Adrenal gland (tissue), 12 donors: ENCODE data around the gene IL4R. TPM values are rescaled to one million over a fixed set of nuclear protein-coding genes. Genes with fewer than 3 reads are reported as not detected.
"Not testable (repeated sequence)": the region's sequence is repeated elsewhere in the genome, so short reads cannot be mapped to it uniquely, and the experiment has no call there.

Source experiments
- DNase-seq, 7 donors: peaks; one replicate each; pipeline ENCODE4 v3.0.0-alpha.2; 2019 to 2020
- H3K27ac ChIP-seq, 5 donors: fragments of 200-600 bp; sonication (generic) in 4 of 5; 1 replicate in 3 of 5; 2 replicates in 2 of 5; pipeline versions ENCODE4 v1.5.1 to v1.8.0; 2016 to 2020; ENCODE audit warnings: mild to moderate bottlenecking in 1 of 5
- H3K27me3 ChIP-seq: fragments of 200-600 bp; 2 replicates; pipeline ENCODE4 v1.8.0; 2021
- H3K36me3 ChIP-seq, 2 donors: fragments of 200-600 bp; replicated peaks in 1 of 2; 1 replicate in 1 of 2; 2 replicates in 1 of 2; pipeline versions ENCODE4 v1.5.1 to v1.8.0; 2018 to 2022
- H3K4me1 ChIP-seq, 2 donors: fragments of 200-600 bp; replicated peaks in 1 of 2; 1 replicate in 1 of 2; 2 replicates in 1 of 2; pipeline versions ENCODE4 v1.5.1 to v1.8.0; 2018 to 2021
- H3K4me3 ChIP-seq, 4 donors: fragments of 200-600 bp; sonication (generic) in 3 of 4; one replicate each; pipeline ENCODE4 v1.5.1; 2016 to 2018
- H3K9me3 ChIP-seq, 3 donors: fragments of 200-600 bp; sonication (generic) in 1 of 3; replicated peaks in 1 of 3; 1 replicate in 2 of 3; 2 replicates in 1 of 3; pipeline versions ENCODE4 v1.5.1 to v1.8.0; 2016 to 2021
- POLR2A ChIP-seq, 2 donors: fragments of 450-650 bp; IDR thresholded peaks; one replicate each; pipeline ENCODE4 v1.6.1; 2017; ENCODE audit warnings: antibody characterized with exemption in 2 of 2, mild to moderate bottlenecking in 2 of 2, moderate library complexity in 1 of 2
- WGBS, 4 donors: extraction: QIAGEN DNeasy Blood & Tissue Kit in 2 of 4; methylation state at CpG; one replicate each; pipeline versions ENCODE4 v1.1.5 to v1.1.7; 2013 to 2017; 5-methylcytosine and 5-hydroxymethylcytosine counted together
- intact Hi-C, 2 donors: fragments of 100-400 bp; cut with DNase I; formaldehyde crosslinking; loops; one replicate each; pipeline versions ENCODE4 v1.14.1 to v1.15.0; 2022 to 2023
- polyA plus RNA-seq, 3 donors: library from polyadenylated mRNA; stranded (reverse); fragments of 200-250 nt in 2 of 3; fragments of 350-450 nt in 1 of 3; fragmentation: Illumina TruSeq in 1 of 3; extraction: RNeasy Lipid Tissue Mini Kit (QIAGEN cat#74804) in 1 of 3; gene quantifications; one replicate each; pipeline ENCODE4 v1.2.3, GENCODE V29; 2013 to 2014
- total RNA-seq, 9 donors: library from RNA; depleted of rRNA in 4 of 9; stranded (reverse); fragments of >200 nt in 4 of 9; fragments of 120-200 nt in 1 of 9; fragmentation: NEBNext Ultra II Directional in 1 of 9; extraction: Animal tissue kit (Norgen Biotek cat#: 25700) in 1 of 9; gene quantifications; one replicate each; pipeline versions ENCODE4 v1.1.0 to v1.2.4, GENCODE V29; 2013 to 2023
- TF ChIP-seq, protein P1 (sequence below), 6 experiments: fragments of 450-650 bp in 4 of 6; fragments of 200-600 bp in 2 of 6; sonication (generic) in 1 of 6; IDR thresholded peaks; 1 replicate in 5 of 6; 2 replicates in 1 of 6; pipeline versions ENCODE4 v1.5.1 to v1.8.0; 2016 to 2021; ENCODE audit warnings: antibody characterized with exemption in 6 of 6, mild to moderate bottlenecking in 2 of 6, moderate library complexity in 1 of 6
- donor health status: healthy with polysubstance abuse.
- donor health status: Bipolar disorder and iron deficiency.
- donor health status: DM: yes; HTN: yes; CAD: no.
- donor health status: DM: no; HTN: no; CAD: no.
- donor health status: DM: no; HTN: no; CAD: no.
- donor health status: DM: yes; HTN: yes; CAD: no.

Gene IL4R
- total and polyA plus RNA-seq, 12 donors, result 3.1 to 142 (median 50.0) TPM

DNA sequence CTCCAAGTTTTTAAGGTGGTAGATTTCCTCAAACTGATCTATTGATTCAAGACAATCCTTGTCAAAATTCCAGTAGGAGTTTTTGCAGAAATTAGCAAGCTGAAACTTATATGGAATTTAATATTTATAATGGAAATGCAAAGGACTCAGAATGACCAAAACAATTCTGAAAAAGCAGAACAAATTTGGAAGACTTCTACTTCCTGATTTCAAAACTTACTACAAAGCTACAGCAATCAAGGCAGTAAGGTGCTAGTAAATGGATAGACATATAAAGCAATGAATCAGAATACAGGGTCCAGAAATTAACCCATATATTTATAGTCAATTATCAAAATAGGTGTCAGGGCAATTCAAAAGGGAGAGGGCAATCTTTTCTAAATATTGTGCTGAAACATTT lies 76.4 kb downstream of the IL4R start:
- Histone ChIP-seq H3K27me3 (no peaks in the 10 kb centered on the region), H3K9me3 (no peaks in the 10 kb centered on the region), H3K4me1 (no peaks in the 10 kb centered on the region), H3K4me3 (no peak overlapping the region), H3K27ac (no peak overlapping the region), H3K36me3 (no peaks in the 10 kb centered on the region)
- intact Hi-C loops, result no loop called here
- no peak for TF ChIP-seq POLR2A (IDR thresholded peaks at IDR 0.05)
- TF ChIP-seq, protein P1, sequence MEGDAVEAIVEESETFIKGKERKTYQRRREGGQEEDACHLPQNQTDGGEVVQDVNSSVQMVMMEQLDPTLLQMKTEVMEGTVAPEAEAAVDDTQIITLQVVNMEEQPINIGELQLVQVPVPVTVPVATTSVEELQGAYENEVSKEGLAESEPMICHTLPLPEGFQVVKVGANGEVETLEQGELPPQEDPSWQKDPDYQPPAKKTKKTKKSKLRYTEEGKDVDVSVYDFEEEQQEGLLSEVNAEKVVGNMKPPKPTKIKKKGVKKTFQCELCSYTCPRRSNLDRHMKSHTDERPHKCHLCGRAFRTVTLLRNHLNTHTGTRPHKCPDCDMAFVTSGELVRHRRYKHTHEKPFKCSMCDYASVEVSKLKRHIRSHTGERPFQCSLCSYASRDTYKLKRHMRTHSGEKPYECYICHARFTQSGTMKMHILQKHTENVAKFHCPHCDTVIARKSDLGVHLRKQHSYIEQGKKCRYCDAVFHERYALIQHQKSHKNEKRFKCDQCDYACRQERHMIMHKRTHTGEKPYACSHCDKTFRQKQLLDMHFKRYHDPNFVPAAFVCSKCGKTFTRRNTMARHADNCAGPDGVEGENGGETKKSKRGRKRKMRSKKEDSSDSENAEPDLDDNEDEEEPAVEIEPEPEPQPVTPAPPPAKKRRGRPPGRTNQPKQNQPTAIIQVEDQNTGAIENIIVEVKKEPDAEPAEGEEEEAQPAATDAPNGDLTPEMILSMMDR (IDR thresholded peaks at IDR 0.05), result no peak
- no peak for DNase-seq

DNA sequence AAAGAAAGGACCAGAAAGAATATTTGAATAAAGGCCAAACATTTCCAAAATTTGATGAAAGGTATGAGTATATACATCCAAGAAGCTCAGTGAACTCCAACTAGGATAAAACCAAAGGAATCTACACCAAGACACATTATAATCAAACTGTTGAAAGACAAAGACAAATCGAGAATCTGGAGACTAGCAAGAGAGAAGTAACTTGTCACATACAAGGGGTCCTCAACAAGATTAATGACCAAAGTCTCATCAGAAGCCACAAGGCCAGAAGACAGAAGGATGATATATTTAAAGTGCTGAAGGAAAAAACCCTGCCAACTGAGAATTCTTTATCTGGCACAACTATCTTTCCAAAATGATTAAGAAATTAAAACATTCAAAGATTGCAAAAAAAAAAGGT lies 78.9 kb downstream of the IL4R start:
- WGBS, 4 donors, result 59 to 82% (median 66%) methylated on average over 1 of the region's 1 CpG
- DNase-seq, result no peak

DNA sequence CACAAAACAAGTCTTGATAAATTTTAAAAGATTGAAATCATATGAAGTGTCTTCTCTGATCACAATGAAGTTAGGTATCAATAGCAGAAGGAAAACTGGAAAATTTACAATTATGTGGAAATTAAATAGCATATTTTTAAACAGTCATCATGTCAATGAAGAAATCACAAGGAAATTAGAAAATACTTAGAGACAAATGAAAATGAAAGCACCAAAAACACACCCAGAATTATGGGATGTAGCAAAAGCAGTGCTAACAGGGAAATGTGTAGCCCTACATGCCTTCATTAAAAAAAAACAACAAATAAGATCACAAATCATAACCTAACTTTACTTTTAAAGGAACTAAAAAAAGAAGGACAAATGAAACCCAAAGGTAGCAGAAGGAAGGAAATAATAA lies 80.7 kb downstream of the IL4R start:
- TF ChIP-seq, protein P1 (IDR thresholded peaks at IDR 0.05), result no peak
- TF ChIP-seq POLR2A (IDR thresholded peaks at IDR 0.05), result no peak
- intact Hi-C loops, result no loop called here
- Histone ChIP-seq H3K27me3 (no peaks in the 10 kb centered on the region), H3K9me3 (no peaks in the 10 kb centered on the region), H3K27ac (no peak overlapping the region), H3K36me3 (no peaks in the 10 kb centered on the region), H3K4me3 (no peak overlapping the region), H3K4me1 (no peaks in the 10 kb centered on the region)
- DNase-seq, result no peak

More for the DNA sequence above, 78.9 kb downstream of the IL4R start:
- Histone ChIP-seq H3K4me1 (no peaks in the 10 kb centered on the region), H3K4me3 (no peak overlapping the region), H3K9me3 (no peaks in the 10 kb centered on the region), H3K36me3 (no peaks in the 10 kb centered on the region), H3K27me3 (no peaks in the 10 kb centered on the region), H3K27ac (no peak overlapping the region)
- intact Hi-C loops, result no loop called here
- TF ChIP-seq, protein P1 (IDR thresholded peaks at IDR 0.05), result no peak
- no peak for TF ChIP-seq POLR2A (IDR thresholded peaks at IDR 0.05)

DNA sequence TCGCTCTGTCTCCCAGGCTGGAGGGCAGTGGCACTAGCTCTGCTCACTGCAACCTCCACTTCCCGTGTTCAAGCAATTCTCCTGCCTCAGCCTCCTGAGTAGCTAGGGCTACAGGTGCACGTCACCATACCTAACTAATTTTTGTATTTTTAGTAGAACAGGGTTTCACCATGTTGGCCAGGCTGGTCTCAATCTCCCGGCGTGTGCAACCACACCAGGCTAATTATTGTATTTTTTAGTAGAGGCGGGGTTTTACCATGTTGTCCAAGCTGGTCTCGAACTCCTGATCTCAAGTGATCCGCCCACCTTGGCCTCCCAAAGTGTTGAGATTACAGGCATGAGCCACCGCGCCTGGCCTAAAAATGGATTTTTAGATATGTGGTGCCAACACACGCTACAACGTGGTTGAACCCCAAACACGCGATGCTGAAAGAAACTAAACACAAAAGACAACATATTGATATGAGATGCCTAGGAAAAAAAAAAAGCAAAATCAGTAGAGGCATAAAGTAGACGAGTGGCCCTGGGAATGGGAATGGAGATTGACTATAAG lies 84.6 kb downstream of the IL4R start:
- H3K27ac ChIP-seq, DNase-seq, H3K9me3 ChIP-seq, H3K27me3 ChIP-seq, H3K36me3 ChIP-seq, H3K4me3 ChIP-seq, intact Hi-C loops: not testable (repeated sequence)
- H3K4me1 ChIP-seq, result peaks cover 0 to 10% of the 10 kb centered on the region in 2 donors
- 77 to 86% (median 85%) methylated on average over 15 of the region's 15 CpGs for whole genome bisulfite sequencing, 4 donors
